GM21360 (cell line): ENCODE data around the gene RHEX.
"Not testable (repeated sequence)": the region's sequence is repeated elsewhere in the genome, so short reads cannot be mapped to it uniquely, and the experiment has no call there.

Source experiments
- ATAC-seq: cut with Tn5 transposase; IDR thresholded peaks from one replicate; pipeline ENCODE4 v1.9.1; 2021; ENCODE audit warnings: mild to moderate bottlenecking, moderate library complexity; ENCODE audit not compliant: unreplicated experiment

RHEX gene, protein sequence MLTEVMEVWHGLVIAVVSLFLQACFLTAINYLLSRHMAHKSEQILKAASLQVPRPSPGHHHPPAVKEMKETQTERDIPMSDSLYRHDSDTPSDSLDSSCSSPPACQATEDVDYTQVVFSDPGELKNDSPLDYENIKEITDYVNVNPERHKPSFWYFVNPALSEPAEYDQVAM

DNA sequence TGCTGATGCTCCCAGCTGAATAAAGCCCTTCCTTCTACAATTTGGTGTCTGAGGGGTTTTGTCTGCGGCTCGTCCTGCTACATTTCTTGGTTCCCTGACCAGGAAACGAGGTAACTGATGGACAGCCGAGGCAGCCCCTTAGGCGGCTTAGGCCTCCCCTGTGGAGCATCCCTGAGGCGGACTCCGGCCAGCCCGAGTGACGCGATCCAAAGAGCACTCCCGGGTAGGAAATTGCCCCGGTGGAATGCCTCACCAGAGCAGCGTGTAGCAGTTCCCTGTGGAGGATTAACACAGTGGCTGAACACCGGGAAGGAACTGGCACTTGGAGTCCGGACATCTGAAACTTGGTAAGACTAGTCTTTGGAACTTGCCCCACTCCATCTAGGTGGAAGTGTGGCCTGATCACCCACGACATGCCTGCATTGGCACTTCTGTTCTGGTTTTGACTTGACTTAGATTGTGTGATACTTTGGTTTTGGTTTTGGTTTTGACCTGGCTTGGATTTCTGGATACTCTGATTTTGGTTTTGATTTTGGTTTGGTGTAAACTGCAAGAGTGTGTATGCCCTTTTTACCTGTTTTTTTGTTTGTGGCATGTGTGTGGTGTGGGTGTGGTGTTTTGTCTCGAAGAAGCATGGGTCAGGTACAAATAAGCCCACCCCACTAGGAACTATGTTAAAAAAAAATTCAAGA, at the start of gene RHEX:
RHEX (plus strand) TSS at position 255 of the 692 bp plus-strand sequence. CDS start 44,656 bp downstream, outside the sequence.
- not testable (repeated sequence) for ATAC-seq

DNA sequence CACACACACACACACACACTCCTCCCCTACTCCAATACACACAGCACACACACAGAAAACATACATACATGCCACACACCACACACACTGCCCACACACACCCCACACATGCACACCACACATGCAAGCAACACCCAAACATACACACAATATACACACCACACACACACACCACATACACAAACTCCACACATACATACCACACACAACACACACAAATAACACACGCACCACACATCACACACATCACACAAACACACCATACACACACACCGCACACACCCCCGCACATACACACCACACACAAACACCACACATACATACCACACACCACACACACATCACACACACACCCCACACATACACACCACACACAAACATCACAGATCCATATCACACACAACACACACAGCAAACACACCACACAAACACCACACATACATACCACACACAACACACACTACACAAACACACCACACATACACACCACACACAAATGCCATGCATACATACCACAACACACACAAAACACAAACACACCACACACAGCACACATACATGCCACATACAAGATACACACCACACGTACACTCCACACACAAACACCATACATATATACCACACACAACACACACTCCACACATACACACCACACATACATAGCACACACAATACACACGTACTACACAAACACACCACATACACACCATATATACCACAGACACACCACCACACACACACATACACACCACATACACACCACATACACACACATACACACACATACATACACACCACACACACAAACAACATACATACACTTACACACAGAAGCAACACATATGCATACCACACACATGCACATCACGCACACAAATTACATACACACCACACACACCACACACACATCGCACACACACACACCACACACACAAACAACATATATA, 48.8 kb upstream of the RHEX start:
- no peak for ATAC-seq

DNA sequence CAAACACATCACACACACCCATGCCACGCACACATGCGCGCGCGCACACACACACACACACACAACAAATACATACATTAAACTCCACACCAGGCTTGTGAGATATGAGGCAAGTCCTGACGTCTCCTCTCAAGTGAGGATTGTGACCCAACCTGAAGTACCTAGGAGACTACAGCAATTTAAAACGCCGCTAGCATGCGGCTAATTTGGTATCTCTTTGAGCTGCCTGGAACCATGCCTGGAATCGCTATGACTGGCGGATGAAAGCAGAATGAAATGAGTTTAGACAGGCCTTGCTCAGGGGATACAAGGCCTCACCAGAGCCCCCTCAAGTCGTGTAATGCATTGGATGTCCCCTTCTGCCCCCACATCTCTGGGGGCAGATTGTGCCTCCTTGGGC, 48.1 kb upstream of the RHEX start:
- ATAC-seq: no peak

DNA sequence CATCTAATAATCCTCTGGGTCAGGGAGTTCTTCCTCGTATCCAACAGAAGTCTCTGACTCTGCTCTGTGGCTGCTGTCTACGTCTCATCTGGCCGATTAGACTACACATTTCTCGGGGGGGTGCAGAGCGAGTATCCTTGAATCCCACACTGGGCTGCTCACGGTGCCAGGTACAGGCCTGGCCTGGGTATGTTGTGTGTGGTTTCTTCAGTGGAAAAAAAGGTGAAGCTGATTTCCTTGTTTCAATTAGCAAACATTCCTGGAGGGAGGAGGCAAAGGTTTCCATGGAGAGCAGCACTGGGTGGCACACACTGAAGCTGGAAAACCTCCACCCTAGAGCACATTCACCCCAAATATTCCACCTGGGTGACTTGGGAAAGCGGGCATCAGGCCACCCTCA, 47.7 kb upstream of the RHEX start:
- ATAC-seq: no peak

DNA sequence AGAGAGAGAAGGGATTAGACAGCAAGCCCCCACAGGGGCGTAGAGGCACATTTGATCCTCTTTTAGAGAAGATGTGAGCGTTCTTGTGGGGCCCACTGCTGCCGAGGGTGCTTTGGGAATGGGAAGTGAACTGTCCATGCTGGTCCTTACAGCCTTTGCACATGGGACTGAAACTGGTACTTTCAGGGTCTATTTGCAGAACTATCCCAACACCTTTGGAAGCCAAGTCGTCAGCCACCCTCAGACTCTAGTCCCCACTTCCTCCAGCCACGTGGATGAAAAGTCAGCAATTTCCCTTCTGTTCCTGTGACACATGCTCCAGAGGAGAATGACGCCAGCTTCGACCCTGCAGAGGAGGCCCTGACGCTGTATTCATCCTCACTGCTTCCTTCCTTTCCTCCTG, 47.2 kb upstream of the RHEX start:
- ATAC-seq: no peak

DNA sequence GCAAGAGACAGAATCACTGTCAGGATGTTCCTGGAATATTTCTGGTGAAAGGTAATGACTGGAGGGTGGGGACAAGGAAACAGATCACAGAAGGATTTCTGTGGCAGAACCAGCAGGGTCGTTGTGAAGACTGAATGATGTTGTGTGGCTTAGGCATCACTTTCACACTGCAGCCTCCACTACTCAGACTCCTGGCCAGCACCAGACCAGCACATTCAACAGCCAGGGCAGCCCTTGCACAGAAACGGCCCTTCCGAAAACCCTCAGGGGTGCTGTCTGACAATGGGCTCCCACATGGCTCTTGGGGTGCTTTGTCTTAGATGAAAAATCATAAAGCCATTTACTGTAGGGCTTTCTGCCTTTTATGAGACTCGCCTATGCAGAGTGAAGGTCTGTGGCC, 46.0 kb upstream of the RHEX start:
- no peak for ATAC-seq

DNA sequence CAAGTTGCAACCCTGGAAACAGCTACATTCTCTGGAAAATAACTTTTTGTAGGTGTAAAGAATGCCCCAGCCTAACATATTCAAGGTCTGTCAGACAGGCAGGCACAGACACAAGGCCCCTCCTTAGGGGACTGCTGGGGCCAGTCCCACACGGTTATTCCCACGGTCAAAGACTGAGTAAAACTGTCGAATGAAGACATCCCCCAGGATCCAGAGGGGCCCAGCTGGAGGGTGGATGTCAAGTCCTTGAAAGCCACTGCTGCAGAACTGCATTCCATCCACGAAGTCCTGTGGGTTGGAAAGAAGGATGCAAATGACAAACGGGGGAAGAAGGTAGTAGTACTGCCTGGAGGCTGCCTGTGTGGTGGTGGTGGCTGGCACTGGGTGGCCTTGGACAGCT, 42.9 kb upstream of the RHEX start:
- ATAC-seq: no peak

DNA sequence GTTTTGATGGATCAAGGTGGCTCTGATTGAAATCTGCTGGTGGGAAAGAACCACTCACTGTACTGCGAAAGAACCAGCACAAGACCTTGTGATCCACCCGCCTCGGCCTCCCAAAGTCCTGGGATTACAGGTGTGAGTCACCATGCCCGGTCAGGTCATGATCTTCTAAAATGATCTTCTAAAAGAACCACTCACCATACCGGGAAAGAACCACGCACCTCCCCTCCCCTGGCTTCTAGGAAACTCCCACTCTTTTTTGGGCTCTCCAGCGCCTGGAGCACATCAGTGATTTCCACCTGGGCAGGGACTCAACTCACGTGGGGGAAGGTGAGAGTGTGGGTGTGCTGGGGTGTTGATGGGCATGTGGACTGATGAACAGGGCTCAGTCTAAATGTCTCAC, 41.9 kb upstream of the RHEX start:
- no peak for ATAC-seq

DNA sequence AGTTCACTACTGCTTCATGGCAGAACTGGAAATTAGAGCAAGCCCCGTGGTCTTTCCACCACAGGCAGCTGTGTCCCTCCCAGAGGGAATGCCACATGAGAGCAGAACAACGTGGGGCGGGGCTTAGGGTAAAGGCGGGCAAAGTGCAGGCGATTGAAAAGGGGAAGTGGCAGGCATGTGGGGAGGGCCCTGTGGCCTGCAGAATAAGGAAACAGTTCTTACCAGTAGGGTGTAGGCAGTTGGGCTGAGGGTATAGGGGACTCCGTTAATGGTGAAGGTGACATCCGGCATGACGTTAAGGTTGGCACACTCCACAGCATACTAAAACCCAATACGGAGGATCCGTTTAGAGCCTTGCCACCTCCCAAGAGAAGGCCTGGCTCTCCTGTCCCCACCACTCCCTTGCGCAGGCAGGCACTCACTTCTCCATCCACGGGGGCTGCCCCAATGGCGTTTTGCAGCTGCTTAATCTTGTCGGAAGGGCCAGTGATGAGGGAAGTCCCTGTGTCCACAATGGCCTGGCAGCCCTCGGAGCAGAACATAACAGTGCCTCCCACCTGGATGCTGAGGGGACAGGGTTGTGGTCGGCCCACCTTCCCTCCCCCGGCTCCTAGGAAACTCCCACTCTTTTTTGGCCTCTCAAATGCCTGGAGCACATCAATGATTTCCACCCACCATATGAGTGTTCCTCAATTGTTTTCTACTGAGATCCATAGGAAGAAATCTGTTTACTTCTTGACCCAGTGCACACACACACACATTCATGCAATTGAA, 40.7 kb upstream of the RHEX start:
- ATAC-seq: no peak

DNA sequence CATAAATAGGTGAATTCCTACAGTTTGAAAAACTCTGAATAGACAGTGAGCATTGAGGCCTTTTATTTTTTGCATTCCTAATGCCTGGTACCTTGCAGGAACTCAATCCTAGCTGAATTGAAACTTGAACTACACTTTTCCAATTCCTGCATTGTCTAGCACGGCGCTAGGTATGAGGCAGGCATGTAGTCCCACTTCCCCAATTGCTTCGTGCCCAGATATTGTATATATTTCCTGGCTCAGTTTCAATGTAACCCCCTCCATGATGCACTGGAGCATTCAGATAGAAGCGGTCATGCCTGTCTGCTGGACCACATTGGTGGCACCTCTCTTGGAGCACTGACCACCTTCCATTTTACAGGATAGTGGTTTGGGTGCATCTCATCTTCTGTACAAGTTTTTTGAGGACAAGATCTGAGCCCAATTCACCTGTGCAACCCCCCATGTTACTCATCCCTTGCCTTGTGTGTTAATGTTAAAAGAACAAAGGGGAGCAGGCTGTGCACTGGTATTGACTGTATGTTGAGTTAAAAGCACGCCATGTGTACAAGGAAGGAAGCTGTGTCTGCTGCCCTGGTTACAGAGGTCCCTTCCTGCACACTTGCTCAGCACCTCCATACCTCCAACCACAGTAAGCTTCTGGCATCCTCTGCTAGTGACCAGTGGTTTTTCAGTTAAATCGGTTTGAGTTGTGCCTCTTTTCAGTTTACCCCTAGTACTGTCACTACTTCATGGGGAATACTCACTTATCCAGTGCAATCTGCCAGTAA, 39.8 kb upstream of the RHEX start:
- no peak for ATAC-seq

DNA sequence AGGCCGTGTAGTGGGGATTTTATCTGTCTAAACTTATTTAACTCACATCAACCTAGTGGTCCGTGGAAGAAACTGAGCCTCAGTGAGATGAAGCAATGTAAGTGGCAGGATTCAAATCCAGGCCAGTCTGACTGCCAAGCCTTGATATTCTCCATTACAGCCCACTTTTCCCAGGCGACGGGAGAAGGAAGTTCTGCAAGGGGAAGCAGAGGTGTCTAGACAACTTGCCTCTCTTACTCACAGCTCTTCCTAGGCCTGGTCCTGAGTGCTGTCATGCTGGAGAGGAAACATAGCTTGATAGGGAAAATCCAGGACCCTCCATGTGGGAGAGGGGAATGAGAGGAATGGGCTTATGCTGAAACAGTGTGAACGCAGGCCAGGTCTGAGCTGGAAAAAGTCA, 38.4 kb upstream of the RHEX start:
- ATAC-seq: no peak

DNA sequence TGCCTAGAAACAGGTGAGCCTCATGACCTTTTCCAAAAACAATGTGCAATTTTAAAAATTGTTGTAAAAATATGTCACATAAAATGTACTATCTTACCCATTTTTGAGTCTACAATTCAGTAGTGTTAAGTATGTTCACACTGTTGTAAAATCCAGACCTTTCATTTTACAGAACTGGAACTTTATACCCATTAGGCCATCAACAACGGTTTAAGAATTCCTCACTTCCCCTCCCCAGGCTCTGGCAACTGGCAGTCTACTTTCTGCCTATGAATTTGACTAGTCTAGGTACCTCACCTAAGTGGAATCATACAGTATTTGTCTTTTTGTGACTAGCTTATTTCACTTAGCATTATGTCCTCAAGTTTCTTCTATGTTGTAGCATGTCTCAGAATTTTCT, 37.9 kb upstream of the RHEX start:
- ATAC-seq: no peak

DNA sequence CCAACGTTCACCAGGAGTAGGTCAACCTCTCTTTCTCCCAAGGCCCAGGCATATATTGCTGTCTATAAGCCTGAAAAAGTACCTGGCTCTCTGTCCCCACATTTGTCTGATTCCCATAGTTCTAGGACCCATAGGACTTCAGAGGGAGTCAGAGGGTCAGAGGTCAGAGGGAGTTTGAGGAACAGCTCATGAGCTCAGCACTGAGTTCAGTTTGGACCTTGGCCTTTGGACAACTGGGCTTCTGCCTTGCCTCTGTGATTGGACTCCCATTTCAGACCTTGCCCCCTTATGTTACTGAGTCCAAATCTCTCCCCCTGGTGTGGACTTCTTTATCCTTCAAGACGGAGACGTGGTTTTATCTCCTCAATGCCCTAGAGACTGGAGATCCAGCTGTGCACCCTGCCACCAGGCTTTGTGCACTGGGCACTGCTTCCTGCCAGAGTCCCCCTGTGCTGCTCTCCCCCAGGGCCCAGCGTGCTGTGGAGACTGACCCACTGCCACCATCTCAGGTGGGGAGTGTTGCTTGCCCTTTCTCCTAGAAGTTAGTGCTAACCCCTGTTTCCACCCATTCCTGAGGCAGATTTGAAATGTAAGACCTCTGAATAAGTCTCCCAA, 32.5 kb upstream of the RHEX start:
- ATAC-seq: no peak

DNA sequence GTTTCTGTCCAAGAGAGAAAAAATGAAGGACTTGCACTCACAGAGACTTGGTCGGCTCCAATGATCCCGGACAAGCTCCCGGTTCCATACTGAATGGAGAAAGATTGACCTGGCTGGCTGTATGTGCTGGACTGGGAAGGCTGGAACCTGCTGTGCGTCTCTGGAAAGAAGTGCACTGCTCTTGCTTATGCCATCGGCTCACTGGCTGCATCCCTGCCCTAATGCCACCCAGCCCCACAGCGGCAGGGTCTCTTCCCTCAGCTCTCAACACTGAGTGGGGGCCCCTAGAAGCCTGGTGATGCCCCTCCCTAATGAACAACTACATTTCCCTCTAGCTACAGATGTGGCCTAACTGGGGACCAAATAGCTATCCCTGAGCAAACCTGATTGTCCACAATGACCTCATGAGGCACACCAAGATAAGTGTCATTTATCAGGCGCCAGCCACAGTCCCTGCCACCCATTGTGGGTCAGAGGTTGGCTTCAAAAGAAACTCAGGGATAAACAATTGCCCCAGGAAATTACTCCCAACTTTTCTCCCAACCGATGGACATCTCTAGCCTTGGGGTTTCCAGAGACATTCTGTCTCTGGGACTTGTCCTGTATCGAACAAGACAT, 31.9 kb upstream of the RHEX start:
- ATAC-seq: no peak

DNA sequence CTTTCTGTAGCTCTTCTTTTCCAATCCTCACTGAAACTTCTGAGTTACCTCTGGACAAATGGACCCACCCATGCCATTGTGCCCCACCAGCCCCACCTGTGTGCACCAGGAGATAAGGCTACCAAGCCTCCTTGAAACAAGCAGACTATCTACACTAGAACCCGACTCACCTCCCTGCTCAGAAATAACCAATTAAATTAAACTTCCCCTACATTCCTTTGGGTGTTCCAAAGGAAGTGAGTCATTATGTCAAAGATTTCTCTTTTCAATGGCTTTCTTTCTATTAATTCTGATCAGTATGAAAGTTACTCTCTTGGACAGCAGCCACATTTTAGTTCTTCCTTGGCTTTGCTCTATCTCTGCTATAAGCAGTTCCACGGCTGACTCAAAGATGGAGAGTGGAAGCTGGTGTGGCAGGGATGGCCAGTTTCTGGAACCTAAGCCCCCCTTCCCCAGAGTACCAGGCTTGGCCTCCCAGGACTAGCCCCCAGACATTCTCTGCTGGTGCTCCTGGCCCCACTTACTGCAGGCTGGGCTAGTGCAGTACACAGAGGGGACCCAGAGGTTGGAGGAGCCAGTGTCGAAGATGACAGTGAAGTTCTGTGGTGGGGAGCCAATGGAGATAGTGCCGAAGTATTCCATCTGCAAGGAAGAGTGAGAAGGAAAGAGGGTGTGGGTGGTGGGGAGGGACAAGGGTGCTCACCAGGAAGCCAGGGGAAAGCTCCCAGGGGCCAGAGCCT, 31.2 kb upstream of the RHEX start:
- ATAC-seq: no peak

DNA sequence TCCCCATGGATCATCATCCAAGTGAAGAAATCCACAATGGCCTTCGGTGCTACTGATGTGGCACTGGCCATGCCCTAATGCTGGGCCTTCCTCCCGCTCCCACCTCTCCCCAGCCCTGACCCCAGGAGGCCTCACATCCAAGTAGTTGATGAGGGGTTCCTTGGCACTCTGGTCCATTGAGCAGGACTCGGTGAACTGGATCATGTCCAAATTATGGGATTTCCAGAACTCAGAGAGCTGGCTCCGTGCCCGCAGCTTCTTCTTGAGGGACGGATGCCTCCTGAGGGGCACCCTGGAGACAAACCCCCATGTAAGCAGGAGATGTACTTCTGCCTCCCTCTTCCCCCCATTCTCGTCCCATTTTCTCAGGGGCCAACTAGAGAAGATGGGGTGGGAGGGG, 30.2 kb upstream of the RHEX start:
- no peak for ATAC-seq

DNA sequence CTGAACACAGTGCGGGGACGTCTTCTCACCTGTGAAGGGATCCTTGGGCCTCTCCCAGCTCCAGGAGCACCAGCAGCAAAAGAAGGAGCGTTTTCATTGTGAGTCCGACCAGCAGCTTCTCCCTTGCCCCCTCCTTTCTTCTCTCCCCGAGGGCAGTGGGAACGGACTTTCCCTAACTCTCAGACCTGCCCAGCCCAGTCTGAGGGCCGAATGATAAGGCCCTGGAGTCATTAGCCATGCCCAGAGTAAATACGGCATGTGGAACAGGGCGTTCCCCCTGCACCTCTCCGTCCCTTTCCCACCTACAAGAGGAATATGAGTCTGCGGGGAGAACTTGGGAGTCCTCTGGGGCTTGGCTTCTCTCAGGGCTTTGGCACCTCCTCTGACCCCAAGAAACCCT, 29.3 kb upstream of the RHEX start, which contains the start of gene CTSE:
CTSE (minus strand) TSS at position 201 of the 400 bp plus-strand sequence; CDS start at position 97, 104 bp downstream.
- ATAC-seq: no peak

DNA sequence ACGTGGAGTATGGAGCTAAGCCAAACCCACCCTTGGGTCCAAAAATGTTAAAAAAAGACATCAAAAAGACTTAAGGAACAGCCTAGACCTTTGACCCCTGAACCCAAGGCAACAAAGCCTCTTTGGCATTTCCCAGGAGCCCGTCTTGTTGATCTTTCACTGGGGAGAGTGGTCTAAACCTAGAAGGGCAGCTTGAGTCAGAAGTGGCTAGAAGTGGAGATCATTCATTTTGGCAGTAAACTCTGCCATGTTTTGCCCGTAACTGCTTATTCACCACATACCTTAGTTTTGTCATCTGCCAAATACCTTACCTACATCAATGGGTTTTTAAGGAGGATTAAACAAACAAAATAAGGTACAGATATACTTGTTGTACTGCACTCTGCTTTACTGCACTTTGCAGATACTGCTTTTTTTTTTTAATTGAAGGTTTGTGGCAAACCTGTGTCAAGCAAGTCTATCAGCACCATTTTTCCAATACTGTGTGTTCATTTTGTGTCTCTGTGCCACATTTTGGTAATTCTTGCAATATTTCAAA, 27.6 kb upstream of the RHEX start:
- ATAC-seq: no peak
